Fibroblast of villous mesenchyme (primary cell): ENCODE measurements around the gene ADCYAP1. TPM values are rescaled to one million over a fixed set of nuclear protein-coding genes. Genes with fewer than 3 reads are reported as not detected.

Experiments
- DNase-seq: peaks from one replicate; pipeline ENCODE4 v3.0.0-alpha.2; 2010; ENCODE audit warnings: low read depth
- H3K4me3 ChIP-seq: 2 replicates; pipeline ENCODE4 v1.5.1; 2011; ENCODE audit warnings: low read depth, mild to moderate bottlenecking, low read length
- CTCF ChIP-seq: IDR thresholded peaks from 2 replicates; pipeline ENCODE4 v1.5.1; 2012; ENCODE audit warnings: low read depth, mild to moderate bottlenecking, low read length; ENCODE audit not compliant: insufficient read depth
- total RNA-seq: library from RNA; depleted of rRNA; stranded (reverse); fragments of >200 nt; gene quantifications from 2 replicates; pipeline ENCODE4 v1.2.3, GENCODE V29; 2012

ADCYAP1 gene
- total RNA-seq, 1 donor, result not detected

GRCh38 chr18:886076-886475 lies 18.6 kb upstream of the ADCYAP1 start:
- DNase-seq, result no peak
- TF ChIP-seq CTCF, result no peak
- H3K4me3 ChIP-seq, result no peak overlapping the region

- DNase-seq, result no peak
- H3K4me3 ChIP-seq, result no peak overlapping the region
- TF ChIP-seq CTCF, result no peak
These were observed 17.0 kb upstream of the ADCYAP1 start for GRCh38 chr18:887716-888115.

GRCh38 chr18:892316-892715 lies 12.4 kb upstream of the ADCYAP1 start:
- H3K4me3 ChIP-seq, result no peak overlapping the region
- DNase-seq, result no peak
- no peak for TF ChIP-seq CTCF

- no peak overlapping the region for H3K4me3 ChIP-seq
- no peak for DNase-seq
- TF ChIP-seq CTCF, result no peak
These were observed 8.4 kb upstream of the ADCYAP1 start for GRCh38 chr18:896315-896714.

- no peak overlapping the region for H3K4me3 ChIP-seq
- no peak for DNase-seq
- no peak for TF ChIP-seq CTCF
These were observed 2.9 kb upstream of the ADCYAP1 start for GRCh38 chr18:901761-902160.

GRCh38 chr18:902229-902628 lies 2.4 kb upstream of the ADCYAP1 start:
- H3K4me3 ChIP-seq, result no peak overlapping the region
- DNase-seq, result peak; percentile 25
- TF ChIP-seq CTCF, result peak; percentile 40

- no peak for TF ChIP-seq CTCF
- H3K4me3 ChIP-seq, result no peak overlapping the region
- DNase-seq, result peak; percentile 47
These were observed 970 bp upstream of the ADCYAP1 start for GRCh38 chr18:903701-904100.
